PC-9 (cell line): ENCODE data around the gene NID1. TPM values are rescaled to one million over a fixed set of nuclear protein-coding genes. Genes with fewer than 3 reads are reported as not detected.

Experiments
- BruUV-seq: library from RNA; stranded (reverse); fragments of 400-500 nt; replicated peaks from 2 replicates; lab custom pipeline; 2021; lab: Mats Ljungman, UMichigan
- CTCF ChIA-PET: fragments of 300-600 bp; sonication (Branson Sonifier 250); formaldehyde crosslinking; loops from one replicate; lab custom pipeline; 2022; ENCODE audit warnings: antibody characterized with exemption; lab: Charles Lee
- POLR2A ChIA-PET: fragments of 300-600 bp; sonication (Branson Sonifier 250); formaldehyde crosslinking; loops from one replicate; lab custom pipeline; 2022; ENCODE audit warnings: antibody characterized with exemption; ENCODE audit not compliant: unreplicated experiment; lab: Charles Lee
- DNase-seq, 2 experiments: peaks; one replicate each; pipeline versions ENCODE4 v3.0.0 to v3.0.0-alpha.2; 2015 to 2022; ENCODE audit warnings: mixed read lengths in 1 of 2
- H2AFZ ChIP-seq: fragments of 200-600 bp; sonication (generic); 2 replicates; pipeline ENCODE4 v1.8.1; 2017; ENCODE audit warnings: antibody characterized with exemption
- H3F3A ChIP-seq: fragments of 200-600 bp; sonication (generic); 2 replicates; pipeline ENCODE4 v1.8.1; 2017; ENCODE audit warnings: antibody characterized with exemption, mild to moderate bottlenecking, low read depth; ENCODE audit not compliant: insufficient read depth
- H3K27ac ChIP-seq: fragments of 200-600 bp; sonication (generic); 2 replicates; pipeline ENCODE4 v1.6.1; 2016; ENCODE audit warnings: mixed run types
- H3K27me3 ChIP-seq: fragments of 200-600 bp; sonication (generic); 2 replicates; pipeline ENCODE4 v1.6.1; 2016; ENCODE audit warnings: low read depth, mixed run types; ENCODE audit not compliant: insufficient read depth
- H3K36me3 ChIP-seq: fragments of 200-600 bp; sonication (generic); 2 replicates; pipeline ENCODE4 v1.6.1; 2016; ENCODE audit warnings: low read depth, mixed run types
- H3K4me1 ChIP-seq: fragments of 200-600 bp; sonication (generic); replicated peaks from 2 replicates; pipeline ENCODE4 v1.6.1; 2016; ENCODE audit warnings: mixed run types; ENCODE audit not compliant: insufficient read depth
- H3K4me2 ChIP-seq: fragments of 200-600 bp; sonication (generic); 2 replicates; pipeline ENCODE4 v1.6.1; 2017; ENCODE audit warnings: mixed run types
- H3K4me3 ChIP-seq: fragments of 200-600 bp; sonication (generic); 2 replicates; pipeline ENCODE4 v1.6.1; 2016; ENCODE audit warnings: mixed run types
- H3K79me2 ChIP-seq: fragments of 200-600 bp; sonication (generic); 2 replicates; pipeline ENCODE4 v1.6.1; 2017; ENCODE audit warnings: low read depth, mixed run types
- H3K9me2 ChIP-seq: fragments of 200-600 bp; sonication (generic); 2 replicates; pipeline ENCODE4 v1.8.1; 2017; ENCODE audit warnings: mild to moderate bottlenecking; ENCODE audit not compliant: insufficient read depth
- H3K9me3 ChIP-seq: fragments of 200-600 bp; sonication (generic); 2 replicates; pipeline ENCODE4 v1.8.1; 2016; ENCODE audit warnings: low read depth; ENCODE audit not compliant: insufficient read depth
- H4K20me1 ChIP-seq: fragments of 200-600 bp; sonication (generic); 2 replicates; pipeline ENCODE4 v1.8.1; 2017; ENCODE audit not compliant: insufficient read depth
- EZH2 ChIP-seq: fragments of 200-600 bp; sonication (generic); IDR thresholded peaks from 2 replicates; pipeline ENCODE4 v1.8.0; 2017; ENCODE audit warnings: antibody characterized with exemption, low read depth
- intact Hi-C: fragments of 100-400 bp; cut with micrococcal nuclease; formaldehyde crosslinking; loops from one replicate; pipeline ENCODE4 v1.10.0; 2022; ENCODE audit not compliant: unreplicated experiment
- total RNA-seq: library from RNA; stranded (reverse); gene quantifications from 2 replicates; pipeline ENCODE4 v1.2.3, GENCODE V29; 2021
- TF ChIP-seq, protein P1 (sequence below): fragments of 200-600 bp; sonication (generic); conservative IDR thresholded peaks from 2 replicates; pipeline ENCODE4 v1.6.1; 2017; ENCODE audit warnings: mixed run types, antibody characterized with exemption, mild to moderate bottlenecking, moderate library complexity

Gene NID1
- total RNA-seq, 1 experiment from 2014 or later, result not detected

DNA sequence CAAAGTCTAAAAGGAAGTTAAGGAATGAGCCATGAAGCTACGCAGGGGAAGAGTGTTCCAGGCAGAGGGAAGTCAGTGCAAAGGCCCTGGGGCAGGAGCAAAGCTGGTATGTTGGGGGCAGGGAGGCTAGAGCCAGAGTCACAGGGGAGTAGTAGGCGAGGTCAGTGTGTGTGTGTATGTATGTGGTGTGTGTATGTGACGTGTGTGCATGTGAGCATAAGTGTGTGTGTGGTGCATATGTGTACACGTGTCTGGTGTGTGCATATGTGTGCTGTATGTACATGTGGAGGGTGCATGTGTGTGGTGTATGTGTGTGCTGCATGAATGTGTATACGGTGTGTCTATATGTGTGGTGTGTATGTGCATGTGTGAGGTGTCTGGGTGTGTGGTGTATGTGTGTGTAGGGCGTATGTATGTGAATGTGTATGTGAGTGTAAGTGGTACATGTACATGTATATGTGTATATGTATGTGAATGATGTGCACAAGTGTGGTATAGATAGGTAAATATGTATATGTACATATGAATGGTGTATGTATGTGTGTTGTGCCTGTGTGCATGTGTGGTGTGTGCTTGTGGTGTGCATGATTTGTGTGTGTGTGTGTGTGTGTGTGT is 20.8 kb upstream of the NID1 start:
- Histone ChIP-seq H3K27ac (no peak overlapping the region), H3K4me2 (no peak overlapping the region), H3F3A (peaks cover 5% of the 10 kb centered on the region; the same call in 1 of the 2 replicates), H2AFZ (no peak overlapping the region), H3K27me3 (no peaks in the 10 kb centered on the region), H3K9me2 (no peaks in the 10 kb centered on the region), H4K20me1 (no peaks in the 10 kb centered on the region), H3K4me3 (no peak overlapping the region), H3K4me1 (no peaks in the 10 kb centered on the region), H3K36me3 (no peaks in the 10 kb centered on the region), H3K9me3 (no peaks in the 10 kb centered on the region), H3K79me2 (no peaks in the 10 kb centered on the region)
- intact Hi-C loops, result no loop called here
- no peak for DNase-seq
- CTCF ChIA-PET, result no interaction called here
- BruUV-seq, result no TSS peak
- POLR2A ChIA-PET, result no interaction called here
- no peak for TF ChIP-seq EZH2
- TF ChIP-seq, protein P1, sequence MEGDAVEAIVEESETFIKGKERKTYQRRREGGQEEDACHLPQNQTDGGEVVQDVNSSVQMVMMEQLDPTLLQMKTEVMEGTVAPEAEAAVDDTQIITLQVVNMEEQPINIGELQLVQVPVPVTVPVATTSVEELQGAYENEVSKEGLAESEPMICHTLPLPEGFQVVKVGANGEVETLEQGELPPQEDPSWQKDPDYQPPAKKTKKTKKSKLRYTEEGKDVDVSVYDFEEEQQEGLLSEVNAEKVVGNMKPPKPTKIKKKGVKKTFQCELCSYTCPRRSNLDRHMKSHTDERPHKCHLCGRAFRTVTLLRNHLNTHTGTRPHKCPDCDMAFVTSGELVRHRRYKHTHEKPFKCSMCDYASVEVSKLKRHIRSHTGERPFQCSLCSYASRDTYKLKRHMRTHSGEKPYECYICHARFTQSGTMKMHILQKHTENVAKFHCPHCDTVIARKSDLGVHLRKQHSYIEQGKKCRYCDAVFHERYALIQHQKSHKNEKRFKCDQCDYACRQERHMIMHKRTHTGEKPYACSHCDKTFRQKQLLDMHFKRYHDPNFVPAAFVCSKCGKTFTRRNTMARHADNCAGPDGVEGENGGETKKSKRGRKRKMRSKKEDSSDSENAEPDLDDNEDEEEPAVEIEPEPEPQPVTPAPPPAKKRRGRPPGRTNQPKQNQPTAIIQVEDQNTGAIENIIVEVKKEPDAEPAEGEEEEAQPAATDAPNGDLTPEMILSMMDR, result no peak

DNA sequence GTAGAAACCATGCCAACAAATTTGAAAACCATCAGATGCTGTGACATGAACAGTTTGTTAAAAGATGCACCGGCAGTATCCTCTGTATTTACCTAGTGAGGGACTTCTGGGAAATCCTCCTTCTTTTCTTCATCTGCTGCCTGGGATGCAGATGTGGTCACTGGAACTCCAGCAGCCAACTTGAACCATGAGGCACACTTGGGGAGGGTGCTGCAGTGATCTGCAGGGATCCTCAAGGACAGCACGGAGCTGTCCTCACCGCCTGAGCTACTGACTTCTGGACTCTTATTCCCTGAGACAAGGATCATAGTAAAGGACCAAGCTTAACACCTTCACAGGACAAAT is 19.5 kb upstream of the NID1 start:
- intact Hi-C loops, result no loop called here
- H3K9me3 ChIP-seq, result no peaks in the 10 kb centered on the region
- no peak overlapping the region for H2AFZ ChIP-seq
- H3K4me3 ChIP-seq, result no peak overlapping the region
- no peak for TF ChIP-seq EZH2
- TF ChIP-seq, protein P1, result no peak
- no TSS peak for BruUV-seq
- H3K4me1 ChIP-seq, result no peaks in the 10 kb centered on the region
- H3K79me2 ChIP-seq, result no peaks in the 10 kb centered on the region
- ChIA-PET POLR2A (no interaction called here), CTCF (no interaction called here)
- H3K27ac ChIP-seq, result no peak overlapping the region
- no peaks in the 10 kb centered on the region for H4K20me1 ChIP-seq
- H3K9me2 ChIP-seq, result no peaks in the 10 kb centered on the region
- DNase-seq, result no peak
- peaks cover 5% of the 10 kb centered on the region; the same call in 1 of the 2 replicates for H3F3A ChIP-seq
- H3K4me2 ChIP-seq, result no peak overlapping the region
- H3K36me3 ChIP-seq, result no peaks in the 10 kb centered on the region
- H3K27me3 ChIP-seq, result no peaks in the 10 kb centered on the region

DNA sequence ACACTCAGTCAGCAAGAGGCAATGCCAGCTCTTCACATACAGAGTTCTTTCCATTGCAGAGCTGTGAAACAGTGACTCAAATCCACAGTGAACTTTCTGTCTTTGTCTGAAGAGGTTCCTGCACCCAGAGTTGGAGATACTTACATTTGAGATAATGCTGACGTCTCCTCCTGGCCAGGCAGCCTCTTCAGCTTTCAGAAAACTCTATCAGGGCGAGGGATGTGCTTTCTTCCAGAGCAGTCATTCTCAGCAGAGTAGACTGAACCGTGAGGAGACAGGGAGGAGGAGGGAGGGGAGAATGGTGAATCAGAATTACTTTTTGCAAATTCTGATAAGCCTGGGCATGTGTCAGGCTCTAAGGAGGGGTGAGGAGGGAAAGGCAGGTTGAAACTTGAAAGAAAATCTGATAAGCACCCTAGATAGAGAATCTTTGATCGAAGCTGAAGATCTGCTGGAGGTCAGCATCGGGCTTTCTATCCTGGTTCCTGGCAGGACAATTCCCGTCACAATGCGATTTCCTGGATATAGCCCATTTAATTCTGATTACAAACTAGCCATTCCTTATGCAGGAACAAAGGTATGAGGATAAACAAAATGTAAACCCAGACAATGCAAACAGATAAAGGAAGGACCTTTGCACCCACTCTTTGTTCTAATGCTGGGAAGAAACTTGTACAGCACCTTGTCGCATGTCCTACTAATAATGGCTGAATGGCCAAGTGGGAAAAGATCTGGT is 18.9 kb upstream of the NID1 start:
- Histone ChIP-seq H4K20me1 (no peaks in the 10 kb centered on the region), H3F3A (peaks cover 5% of the 10 kb centered on the region; the same call in 1 of the 2 replicates), H2AFZ (no peak overlapping the region), H3K4me2 (no peak overlapping the region), H3K27ac (no peak overlapping the region), H3K9me3 (no peaks in the 10 kb centered on the region), H3K4me1 (no peaks in the 10 kb centered on the region), H3K4me3 (no peak overlapping the region), H3K79me2 (no peaks in the 10 kb centered on the region), H3K27me3 (no peaks in the 10 kb centered on the region), H3K36me3 (no peaks in the 10 kb centered on the region), H3K9me2 (no peaks in the 10 kb centered on the region)
- CTCF ChIA-PET, result no interaction called here
- DNase-seq, result no peak
- no peak for TF ChIP-seq EZH2
- TF ChIP-seq, protein P1, result no peak
- BruUV-seq, result no TSS peak
- POLR2A ChIA-PET, result no interaction called here
- intact Hi-C loops, result no loop called here
